ENCODE results near the gene ANXA6. TPM values are rescaled to one million over a fixed set of nuclear protein-coding genes. Genes with fewer than 3 reads are reported as not detected.

The ANXA6 gene
- total and polyA plus RNA-seq, 9 of the 15 experiments (the other 6 are each of a cell fraction or from before 2014, with no cell fraction given) = 0.70 to 13.2 (median 8.3) TPM

DNA sequence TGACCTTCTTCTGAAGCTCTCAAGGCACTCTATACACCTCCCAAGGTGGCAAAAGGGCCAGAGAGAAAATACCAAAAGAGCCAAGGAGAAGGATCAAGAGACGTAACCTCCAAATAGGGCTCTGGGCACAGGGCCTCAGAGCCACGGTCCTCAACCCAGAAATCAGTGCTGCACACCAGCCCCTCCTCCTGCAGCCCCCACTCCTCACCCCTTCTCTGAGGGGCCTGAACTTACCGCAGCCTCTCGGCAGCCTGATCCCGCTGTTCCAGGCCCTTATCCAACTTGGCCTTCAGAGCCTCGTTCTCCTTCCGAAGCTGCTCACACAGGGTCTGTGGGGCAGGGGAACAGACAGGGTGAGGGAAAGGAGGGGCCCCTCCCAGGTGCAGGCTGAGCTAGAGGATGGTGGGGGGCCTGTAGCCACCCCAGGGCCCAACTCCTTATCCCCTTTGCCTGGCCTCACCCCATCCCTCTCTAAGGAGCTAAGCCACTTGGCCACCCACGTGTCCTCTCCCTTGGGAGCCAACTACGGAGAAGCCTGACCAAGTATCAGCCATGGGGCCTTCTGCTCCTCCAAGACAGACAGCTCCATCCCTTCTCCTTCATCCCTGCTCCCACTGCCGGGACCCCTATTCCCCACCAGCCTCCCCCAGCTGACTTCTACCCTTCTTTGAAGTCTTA lies 105.5 kb downstream of the ANXA6 start (continued):
- TF ChIP-seq ZBTB33 (CRISPR knock-in tag; IDR thresholded peaks at IDR 0.05) (no peak), NELFE (IDR thresholded peaks at IDR 0.05; ENCODE audit: insufficient read depth, insufficient read length) (no peak)
- TF ChIP-seq, protein P1, sequence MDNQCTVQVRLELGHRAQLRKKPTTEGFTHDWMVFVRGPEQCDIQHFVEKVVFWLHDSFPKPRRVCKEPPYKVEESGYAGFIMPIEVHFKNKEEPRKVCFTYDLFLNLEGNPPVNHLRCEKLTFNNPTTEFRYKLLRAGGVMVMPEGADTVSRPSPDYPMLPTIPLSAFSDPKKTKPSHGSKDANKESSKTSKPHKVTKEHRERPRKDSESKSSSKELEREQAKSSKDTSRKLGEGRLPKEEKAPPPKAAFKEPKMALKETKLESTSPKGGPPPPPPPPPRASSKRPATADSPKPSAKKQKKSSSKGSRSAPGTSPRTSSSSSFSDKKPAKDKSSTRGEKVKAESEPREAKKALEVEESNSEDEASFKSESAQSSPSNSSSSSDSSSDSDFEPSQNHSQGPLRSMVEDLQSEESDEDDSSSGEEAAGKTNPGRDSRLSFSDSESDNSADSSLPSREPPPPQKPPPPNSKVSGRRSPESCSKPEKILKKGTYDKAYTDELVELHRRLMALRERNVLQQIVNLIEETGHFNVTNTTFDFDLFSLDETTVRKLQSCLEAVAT (IDR thresholded peaks at IDR 0.05) = no peak
